KMS-11 (cell line): ENCODE results near the gene OBSCN.
A peak's percentile ranks its signal among the peaks of the same experiment; 100 is the strongest.

Source experiments
- H2AFZ ChIP-seq: fragments of 200-600 bp; sonication (generic); 2 replicates; pipeline ENCODE4 v1.6.1; 2016; ENCODE audit warnings: antibody characterized with exemption, mixed run types, low read depth
- H3K27ac ChIP-seq: fragments of 200-600 bp; sonication (generic); 2 replicates; pipeline ENCODE4 v1.6.1; 2016; ENCODE audit warnings: mild to moderate bottlenecking, mixed run types
- H3K27me3 ChIP-seq: fragments of 200-600 bp; sonication (generic); 2 replicates; pipeline ENCODE4 v1.6.1; 2017; ENCODE audit warnings: mild to moderate bottlenecking, low read depth, mixed run types, moderate library complexity; ENCODE audit not compliant: insufficient read depth
- H3K36me3 ChIP-seq: fragments of 200-600 bp; sonication (generic); 2 replicates; pipeline ENCODE4 v1.6.1; 2017; ENCODE audit warnings: mild to moderate bottlenecking, mixed run types; ENCODE audit not compliant: insufficient read depth
- H3K4me1 ChIP-seq: fragments of 200-600 bp; sonication (generic); 2 replicates; pipeline ENCODE4 v1.6.1; 2016; ENCODE audit warnings: mild to moderate bottlenecking, low read depth, mixed run types; ENCODE audit not compliant: poor library complexity, severe bottlenecking
- H3K4me2 ChIP-seq: fragments of 200-600 bp; sonication (generic); 2 replicates; pipeline ENCODE4 v1.7.0; 2016; ENCODE audit warnings: mild to moderate bottlenecking, mixed run types
- H3K4me3 ChIP-seq: fragments of 200-600 bp; sonication (generic); IDR thresholded peaks from 2 replicates; pipeline ENCODE4 v1.6.1; 2017; ENCODE audit warnings: low read depth, low read length, mixed read lengths; ENCODE audit not compliant: insufficient read depth
- H3K79me2 ChIP-seq: fragments of 200-600 bp; sonication (generic); 2 replicates; pipeline ENCODE4 v1.6.1; 2016; ENCODE audit warnings: low read depth, mixed run types; ENCODE audit not compliant: insufficient read depth
- H3K9ac ChIP-seq: fragments of 200-600 bp; sonication (generic); 2 replicates; pipeline ENCODE4 v1.6.1; 2016; ENCODE audit warnings: mild to moderate bottlenecking, mixed run types
- H4K20me1 ChIP-seq: fragments of 200-600 bp; sonication (generic); 2 replicates; pipeline ENCODE4 v1.6.1; 2016; ENCODE audit warnings: mild to moderate bottlenecking, mixed run types; ENCODE audit not compliant: insufficient read depth
- CTCF ChIP-seq: fragments of 200-600 bp; sonication (generic); conservative IDR thresholded peaks from 2 replicates; pipeline ENCODE4 v1.6.1; 2017; ENCODE audit warnings: low read depth, mild to moderate bottlenecking, antibody characterized with exemption, low read length, moderate library complexity, mixed read lengths

The OBSCN gene

GRCh38 chr1:228210712-228211530 lies 3.1 kb downstream of the OBSCN start:
- Histone ChIP-seq H3K4me2 (no peak overlapping the region), H2AFZ (no peak overlapping the region), H4K20me1 (no peaks in the 10 kb centered on the region), H3K9ac (no peak overlapping the region), H3K4me1 (no peaks in the 10 kb centered on the region), H3K36me3 (no peaks in the 10 kb centered on the region), H3K4me3 (no peak overlapping the region), H3K27ac (no peak overlapping the region), H3K79me2 (no peaks in the 10 kb centered on the region), H3K27me3 (no peaks in the 10 kb centered on the region)
- TF ChIP-seq CTCF: no peak

DNA sequence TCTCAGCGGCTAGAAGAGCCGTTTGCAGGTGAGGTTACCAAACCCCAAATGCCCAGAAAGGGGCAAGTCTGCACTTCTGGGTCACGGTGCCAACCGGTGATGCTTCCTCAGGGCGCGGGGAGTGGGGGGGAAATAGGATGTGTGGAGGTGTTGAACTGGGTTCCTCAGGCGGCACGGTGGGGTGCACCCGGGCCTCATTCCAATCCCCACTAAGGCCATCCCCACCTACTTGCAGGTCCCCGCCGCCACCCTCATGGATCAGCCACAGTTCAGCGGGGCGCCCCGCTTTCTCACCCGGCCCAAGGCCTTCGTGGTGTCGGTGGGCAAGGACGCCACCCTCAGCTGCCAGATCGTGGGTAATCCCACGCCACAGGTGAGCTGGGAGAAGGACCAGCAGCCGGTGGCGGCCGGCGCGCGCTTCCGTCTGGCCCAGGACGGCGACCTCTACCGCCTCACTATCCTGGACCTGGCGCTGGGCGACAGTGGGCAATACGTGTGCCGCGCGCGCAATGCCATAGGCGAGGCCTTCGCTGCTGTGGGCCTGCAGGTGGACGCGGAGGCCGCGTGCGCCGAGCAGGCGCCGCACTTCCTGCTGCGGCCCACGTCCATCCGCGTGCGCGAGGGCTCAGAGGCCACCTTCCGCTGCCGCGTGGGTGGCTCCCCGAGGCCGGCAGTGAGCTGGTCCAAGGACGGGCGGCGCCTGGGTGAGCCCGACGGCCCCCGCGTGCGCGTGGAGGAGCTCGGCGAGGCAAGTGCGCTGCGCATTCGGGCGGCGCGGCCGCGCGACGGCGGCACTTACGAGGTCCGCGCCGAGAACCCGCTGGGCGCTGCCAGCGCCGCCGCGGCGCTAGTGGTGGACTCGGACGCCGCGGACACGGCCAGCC lies 3.9 kb downstream of the OBSCN start:
- Histone ChIP-seq H3K4me3 (no peak overlapping the region), H3K9ac (no peak overlapping the region), H3K27ac (no peak overlapping the region), H3K79me2 (no peaks in the 10 kb centered on the region), H3K4me2 (no peak overlapping the region), H3K4me1 (no peaks in the 10 kb centered on the region), H3K27me3 (no peaks in the 10 kb centered on the region), H4K20me1 (no peaks in the 10 kb centered on the region), H2AFZ (no peak overlapping the region), H3K36me3 (no peaks in the 10 kb centered on the region)
- no peak for TF ChIP-seq CTCF

DNA sequence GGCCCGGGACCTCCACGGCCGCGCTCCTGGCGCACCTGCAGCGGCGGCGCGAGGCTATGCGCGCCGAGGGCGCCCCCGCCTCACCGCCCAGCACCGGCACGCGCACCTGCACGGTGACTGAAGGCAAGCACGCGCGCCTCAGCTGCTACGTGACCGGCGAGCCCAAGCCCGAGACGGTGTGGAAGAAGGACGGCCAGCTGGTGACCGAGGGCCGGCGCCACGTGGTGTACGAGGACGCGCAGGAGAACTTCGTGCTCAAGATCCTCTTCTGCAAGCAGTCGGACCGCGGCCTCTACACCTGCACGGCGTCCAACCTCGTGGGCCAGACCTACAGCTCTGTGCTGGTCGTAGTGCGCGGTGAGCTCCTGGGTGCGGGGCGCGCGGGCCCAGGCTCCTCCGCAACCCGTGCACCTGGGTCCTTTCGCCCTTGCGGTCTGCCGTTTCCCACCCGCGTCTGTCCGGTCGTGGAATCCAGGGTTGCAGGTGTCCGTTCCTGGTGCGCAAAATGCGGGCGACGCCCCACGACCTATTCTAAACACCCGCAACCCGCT lies 4.6 kb downstream of the OBSCN start:
- no peaks in the 10 kb centered on the region for H3K36me3 ChIP-seq
- no peak overlapping the region for H3K4me2 ChIP-seq
- H3K9ac ChIP-seq: no peak overlapping the region
- H3K79me2 ChIP-seq: no peaks in the 10 kb centered on the region
- H3K27me3 ChIP-seq: no peaks in the 10 kb centered on the region
- H4K20me1 ChIP-seq: no peaks in the 10 kb centered on the region
- no peak for TF ChIP-seq CTCF
- H3K4me1 ChIP-seq: no peaks in the 10 kb centered on the region
- H2AFZ ChIP-seq: no peak overlapping the region
- H3K4me3 ChIP-seq: no peak overlapping the region
- H3K27ac ChIP-seq: no peak overlapping the region

DNA sequence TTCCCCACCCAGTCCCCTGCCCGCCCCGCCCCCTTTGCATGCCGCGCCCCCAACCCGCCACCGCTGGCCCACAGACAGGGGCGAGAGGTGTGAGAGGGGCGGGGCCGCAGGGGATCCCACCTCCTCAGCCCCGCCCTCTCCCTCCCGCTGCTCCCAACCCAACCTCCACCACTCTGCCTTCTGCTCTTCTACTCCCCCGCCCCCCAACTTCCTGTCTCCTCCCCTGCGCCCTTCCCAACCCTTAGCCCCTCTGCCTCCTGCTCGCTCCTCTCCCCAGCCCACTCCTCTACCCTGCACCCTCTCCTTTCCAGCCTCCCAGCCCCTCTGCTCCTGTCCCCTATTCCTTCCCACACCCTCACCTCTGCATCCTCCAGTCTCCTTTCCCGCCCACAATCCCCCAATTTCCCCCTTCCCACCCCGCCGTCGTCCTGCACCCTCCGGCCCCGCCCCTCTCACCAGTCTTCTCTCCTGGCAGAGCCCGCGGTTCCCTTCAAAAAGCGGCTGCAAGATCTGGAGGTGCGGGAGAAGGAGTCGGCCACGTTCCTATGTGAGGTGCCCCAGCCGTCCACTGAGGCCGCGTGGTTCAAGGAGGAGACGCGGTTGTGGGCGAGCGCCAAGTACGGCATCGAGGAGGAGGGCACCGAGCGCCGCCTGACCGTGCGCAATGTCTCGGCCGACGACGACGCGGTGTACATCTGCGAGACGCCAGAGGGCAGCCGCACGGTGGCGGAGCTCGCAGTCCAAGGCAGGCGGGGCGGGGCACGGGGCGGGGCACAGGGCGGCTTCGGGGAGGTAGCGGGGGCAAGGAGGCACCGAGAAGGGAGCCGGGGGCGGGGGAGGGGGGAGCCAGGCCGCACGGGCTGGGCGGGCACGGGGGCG lies 5.4 kb downstream of the OBSCN start:
- Histone ChIP-seq H3K4me2 (peak overlapping the region; percentile 71), H3K4me3 (peak overlapping the region; percentile 60), H4K20me1 (no peaks in the 10 kb centered on the region), H3K27ac (peak overlapping the region; percentile 61), H3K27me3 (no peaks in the 10 kb centered on the region), H3K4me1 (no peaks in the 10 kb centered on the region), H3K9ac (peak overlapping the region; percentile 70), H3K36me3 (no peaks in the 10 kb centered on the region), H3K79me2 (no peaks in the 10 kb centered on the region), H2AFZ (peak overlapping the region; percentile 85)
- TF ChIP-seq CTCF: peak; percentile 42
